NCI-H446 treated with DMSO at 0.1 percent for 48 hours (cell line): Measurements from ENCODE around the gene CARD11.

Experiments used
- DNase-seq: peaks from one replicate; lab custom pipeline; 2025; lab: John Stamatoyannopoulos, UW

Gene CARD11

DNA sequence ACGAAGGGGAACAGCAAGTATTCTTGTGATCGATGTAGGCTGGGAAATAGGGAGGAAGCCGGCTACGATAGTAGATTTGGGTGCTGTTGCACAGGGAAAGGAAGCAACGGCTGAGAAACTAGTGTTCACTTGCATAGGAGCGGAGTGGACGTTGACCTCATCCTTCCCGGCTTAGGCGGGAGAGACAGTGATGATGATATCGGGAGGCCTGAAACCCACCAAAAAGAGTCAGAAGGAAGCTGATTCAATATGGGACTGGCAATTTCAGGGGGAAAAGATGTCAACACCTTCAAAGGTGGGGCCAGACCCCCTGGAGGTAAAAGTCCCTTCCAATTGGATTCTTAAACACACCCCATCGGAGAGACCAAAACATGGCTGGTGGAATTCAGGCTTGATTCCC is 61.3 kb downstream of the CARD11 start:
- no peak for DNase-seq

DNA sequence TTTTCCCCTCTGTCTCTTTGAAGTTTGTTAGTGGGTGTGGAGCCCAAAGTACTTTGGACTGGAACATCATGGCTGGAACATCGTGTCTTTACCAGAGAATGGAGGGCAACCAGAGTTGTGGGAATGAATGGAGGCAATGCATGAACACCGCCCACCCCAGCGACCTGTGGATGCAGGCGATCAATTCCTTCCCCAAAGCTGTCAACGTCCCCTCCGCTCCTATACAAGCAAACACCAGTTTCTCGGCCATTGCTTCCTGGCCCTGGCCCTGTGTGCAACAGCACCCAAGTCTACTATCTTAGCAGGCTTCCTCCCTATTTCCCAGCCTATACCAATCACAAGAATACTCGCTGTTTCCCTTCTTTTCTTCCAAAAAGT is 62.6 kb downstream of the CARD11 start:
- no peak for DNase-seq

DNA sequence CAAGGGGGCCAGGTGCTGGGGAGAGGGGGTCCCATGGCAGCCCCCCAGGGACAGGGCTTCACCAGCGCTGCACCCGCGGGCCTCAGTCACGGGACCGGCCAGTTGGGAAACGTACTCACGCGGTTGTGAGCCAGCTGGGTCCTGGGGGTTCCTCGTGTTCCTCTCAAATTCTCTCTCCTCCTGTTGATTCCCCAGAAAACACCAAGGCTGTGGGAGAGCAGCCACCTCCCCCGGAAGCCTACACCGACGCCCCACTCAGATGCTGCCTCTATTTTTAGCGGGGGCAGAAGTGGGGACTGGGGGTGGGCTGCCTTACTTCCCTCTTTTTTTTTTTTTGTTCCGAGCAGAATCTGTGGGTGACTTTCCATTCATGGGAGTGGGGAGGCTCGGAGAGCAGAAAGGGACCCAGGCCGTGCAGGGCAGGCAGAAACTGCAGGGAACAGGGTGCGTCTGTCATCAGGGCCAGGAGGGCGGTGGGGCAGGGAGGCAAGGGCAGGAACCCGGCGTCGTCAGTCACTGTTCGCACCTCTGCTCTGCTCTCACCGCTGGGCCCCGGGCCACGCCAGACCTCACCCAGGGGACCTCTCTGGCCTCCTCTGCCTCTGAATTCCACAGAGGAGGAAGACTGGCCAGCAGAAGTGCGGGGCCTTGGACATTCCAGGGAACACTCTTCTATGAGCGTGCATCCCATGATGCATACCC is 63.1 kb downstream of the CARD11 start:
- DNase-seq: no peak

DNA sequence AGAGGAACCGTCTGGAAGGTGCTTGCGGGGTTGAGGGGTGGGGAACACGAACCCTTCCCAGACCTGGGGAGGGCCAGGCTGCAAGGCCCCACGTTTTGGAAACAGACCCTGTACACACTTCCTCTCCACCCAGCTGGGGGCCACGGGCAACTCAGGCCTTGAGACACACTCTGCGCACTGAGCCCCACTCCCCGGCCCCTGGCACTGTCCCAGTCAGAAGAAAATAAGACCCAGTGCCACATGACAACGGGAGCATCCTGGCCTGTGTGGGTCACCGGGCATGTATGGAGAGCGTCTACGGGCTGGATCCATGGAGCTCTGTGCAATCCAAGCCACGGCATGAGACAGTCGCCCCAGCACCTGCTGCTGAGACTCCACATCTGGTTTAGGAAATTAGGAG is 63.7 kb downstream of the CARD11 start:
- no peak for DNase-seq

DNA sequence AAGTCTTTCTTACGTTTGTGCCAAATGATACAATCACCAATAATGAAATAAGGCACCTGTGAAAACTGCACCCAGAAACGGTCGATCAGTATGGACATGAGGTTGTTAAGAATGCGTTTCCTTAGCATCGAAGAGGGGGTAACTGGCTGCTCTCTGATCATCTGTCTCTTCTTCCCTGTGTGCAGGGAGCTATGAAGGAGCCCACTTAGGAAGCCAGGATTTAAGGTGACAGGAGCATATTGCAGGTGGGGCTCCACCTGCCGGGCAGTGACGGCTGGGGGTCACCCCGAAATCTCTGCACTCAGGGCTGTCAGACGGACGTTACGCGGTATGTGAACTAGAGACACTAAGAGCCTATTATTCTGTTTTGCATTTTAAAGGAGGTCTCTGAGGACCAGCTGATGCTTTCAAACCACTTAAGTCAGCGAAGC is 64.5 kb downstream of the CARD11 start:
- no peak for DNase-seq

DNA sequence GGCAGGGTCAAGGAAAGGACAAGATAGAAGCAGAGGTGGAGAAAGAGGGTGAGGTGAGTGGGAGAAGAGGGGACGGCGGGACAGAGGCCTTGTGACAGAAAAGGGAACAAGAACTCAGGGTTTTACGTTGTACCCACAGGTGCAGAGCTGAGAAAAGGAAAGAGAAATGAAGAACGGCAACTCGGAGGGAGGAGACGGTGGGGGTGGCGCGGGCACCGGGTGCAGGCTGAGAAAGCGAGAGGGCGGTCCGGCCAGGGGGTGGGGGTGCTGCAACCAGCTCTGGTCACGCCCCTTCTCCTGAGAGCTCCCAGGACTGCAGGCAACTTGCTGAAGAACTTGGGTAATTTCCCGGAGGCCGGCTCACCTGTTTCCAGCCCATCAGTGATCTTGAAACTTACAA is 65.3 kb downstream of the CARD11 start:
- no peak for DNase-seq

DNA sequence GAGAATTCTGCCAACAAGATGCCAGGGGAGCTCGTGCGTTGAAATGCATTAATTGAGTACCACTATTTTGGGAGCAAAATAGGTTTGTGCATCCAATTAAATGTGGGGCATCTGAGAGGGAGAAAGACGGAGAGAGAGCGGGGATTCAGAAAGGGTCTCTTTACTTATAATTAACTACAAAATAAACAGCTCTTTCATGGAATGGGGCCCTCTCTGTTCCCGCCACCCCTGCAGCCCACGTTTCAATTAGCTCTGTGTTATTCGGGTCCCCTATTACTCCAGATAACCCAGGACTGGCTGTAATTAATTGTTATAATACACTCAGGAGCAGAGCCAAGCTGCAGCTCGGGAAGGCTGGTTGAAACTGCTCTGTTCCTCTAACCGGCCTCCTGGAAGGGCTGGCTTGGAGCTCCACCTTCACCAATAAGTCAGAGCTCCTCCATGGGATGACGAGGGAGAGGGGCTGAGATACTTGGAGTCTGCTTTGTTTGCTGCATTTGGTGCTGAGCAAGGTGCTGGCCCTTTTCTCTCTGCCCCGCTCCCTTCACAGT is 67.8 kb downstream of the CARD11 start:
- no peak for DNase-seq

DNA sequence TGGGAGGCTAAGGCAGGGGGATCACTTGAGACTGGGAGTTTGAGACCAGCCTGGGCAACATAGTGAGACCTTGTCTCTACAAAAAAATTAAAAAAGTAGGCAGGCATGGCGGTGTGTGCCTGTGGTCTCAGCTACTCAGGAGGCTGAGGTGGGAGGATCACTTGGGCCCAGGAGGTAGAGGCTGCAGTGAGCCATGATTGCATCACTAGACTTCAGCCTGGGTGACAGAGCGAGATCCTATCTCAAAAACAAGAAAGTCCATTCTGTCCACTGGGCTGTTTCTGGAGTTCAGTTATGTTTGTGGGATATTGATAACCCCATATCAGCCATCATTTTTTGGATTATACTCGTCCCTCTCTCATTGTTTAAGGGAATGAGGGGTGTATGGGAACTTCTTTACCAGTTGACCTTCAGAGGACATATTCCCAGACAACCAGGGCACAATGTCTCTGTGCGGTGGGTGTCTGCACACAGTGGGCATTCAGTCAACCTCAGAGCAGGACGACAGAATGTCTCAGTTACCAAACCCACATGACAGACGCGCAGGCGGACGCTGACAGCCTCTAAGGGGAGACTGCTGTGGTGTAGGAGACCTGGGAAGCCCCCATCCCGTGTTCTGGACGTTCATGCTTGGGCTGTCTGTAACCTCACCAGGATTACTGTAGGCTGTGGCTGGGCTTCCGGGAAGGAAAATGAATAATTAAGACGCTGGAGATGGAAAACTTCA is 69.4 kb downstream of the CARD11 start:
- no peak for DNase-seq

DNA sequence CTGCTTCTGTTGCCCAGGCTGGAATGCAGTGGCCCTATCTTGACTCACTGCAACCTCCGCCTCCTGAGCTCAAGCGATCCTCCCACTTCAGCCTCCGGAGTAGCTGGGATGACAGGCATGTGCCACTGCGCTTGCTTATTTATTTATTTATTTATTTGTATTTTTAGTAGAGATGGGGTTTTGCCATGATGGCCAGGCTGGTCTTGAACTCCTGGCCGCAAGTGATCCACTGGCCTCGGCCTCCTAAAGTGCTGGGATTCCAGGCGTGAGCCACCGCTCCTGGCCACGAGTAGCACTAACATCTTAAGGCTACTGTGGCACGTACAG is 70.9 kb downstream of the CARD11 start:
- DNase-seq: no peak

DNA sequence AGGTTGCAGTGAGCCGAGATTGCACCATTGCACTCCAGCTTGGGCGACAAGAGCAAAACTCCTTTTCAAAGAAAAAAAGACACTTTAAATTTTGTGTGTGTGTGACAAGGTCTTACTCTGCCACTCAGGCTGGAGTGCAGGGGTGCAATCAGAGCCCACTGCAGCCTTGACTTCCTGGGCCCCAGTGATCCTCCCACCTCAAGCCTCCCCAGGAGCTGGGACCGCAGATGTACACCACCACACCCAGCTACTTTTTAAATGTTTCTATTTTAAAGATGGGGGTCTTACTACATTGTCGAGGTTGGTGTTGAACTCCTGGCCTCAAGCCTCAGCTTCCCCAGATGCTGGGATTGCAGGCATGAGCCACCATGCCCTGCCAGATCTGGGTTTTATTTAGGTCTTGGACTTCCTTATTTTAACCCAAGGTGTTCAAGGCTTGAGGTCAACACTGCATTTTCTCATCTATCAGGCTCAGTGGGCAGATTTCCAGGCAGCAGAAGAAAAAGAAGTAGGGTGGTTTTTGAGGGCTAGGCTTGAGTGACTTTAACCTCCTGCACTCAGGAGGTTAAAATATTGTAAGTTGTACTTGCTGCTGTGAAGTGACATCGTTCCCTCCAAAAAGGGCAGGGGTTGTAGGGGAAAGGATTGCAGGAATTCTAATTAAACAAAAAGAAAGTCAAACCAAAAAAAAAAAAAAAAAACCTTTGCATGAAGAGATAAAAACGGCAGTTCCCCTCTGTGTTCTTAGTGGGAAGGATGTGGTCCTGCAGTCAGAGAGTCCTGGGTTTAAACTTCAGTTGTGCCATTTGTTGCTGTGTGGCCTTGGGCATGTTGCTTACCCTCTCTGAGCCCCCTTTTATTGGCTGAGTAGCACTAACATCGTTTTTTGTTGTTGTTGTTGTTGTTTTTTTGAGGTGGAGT is 71.5 kb downstream of the CARD11 start:
- no peak for DNase-seq

DNA sequence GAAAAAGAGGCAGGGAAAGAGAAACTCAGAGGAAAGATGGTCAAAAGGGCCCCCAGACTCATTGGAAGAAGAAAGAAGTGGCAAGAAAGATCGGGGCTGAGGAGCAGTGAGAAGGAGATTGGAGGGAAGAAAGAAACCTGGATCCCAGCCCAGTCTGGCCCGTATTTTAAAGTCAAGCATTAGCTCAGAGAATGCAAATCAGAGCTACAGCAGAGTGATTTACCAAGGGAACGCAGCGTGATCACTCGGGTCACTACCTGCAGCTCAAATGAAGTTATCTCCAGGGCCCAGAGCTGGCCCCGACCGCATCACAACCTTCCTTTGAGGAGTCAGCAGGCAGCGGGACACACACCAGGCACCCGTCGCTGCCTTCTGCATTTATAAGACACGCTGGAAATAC is 72.8 kb downstream of the CARD11 start:
- DNase-seq: no peak

DNA sequence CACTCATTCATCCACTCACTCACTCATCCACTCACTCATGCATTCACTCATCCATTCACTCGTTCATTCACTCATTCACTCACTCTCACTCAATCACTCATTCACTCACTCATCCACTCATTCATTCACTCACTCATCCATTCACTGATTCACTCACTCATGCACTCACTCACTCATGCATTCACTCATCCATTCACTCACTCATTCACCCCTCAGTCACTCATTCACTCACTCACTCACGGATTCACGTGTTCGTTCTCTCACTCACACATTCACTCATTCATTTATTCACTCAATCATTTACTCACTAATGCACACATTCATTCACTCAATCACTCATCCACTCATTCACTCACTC is 73.4 kb downstream of the CARD11 start:
- DNase-seq: no peak

DNA sequence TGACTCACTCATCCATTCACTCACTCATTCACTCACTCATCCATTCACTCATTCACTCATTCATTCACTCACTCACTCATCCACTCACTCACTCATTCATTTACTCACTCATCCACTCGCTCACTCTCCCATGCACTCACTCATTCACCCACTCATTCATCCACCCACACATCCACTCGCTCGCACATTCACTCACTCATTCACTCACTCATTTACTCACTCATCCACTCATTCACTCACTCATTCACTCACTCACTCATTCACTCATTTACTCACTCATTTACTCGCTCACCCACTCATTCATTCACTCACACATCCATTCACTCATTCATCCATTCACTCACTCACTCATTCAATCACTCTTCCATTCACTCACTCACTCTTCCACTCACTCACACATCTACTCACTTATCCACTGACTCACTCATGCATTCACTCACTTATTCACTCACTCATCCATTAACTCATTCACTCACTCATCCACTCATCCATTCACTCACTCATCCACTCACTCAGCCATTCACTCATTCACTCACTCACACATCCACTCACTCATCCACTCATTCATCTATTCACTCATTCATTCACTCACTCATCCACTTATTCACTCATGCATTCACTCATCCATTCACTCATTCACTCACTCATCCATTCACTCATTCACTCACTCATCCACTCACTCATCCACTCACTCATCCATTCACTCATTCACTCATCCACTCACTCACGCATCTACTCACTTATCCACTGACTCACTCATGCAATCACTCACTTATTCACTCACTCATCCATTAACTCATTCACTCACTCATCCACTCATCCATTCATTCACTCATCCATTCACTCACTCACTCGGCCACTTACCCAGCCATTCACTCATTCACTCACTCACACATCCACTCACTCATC is 74.0 kb downstream of the CARD11 start:
- no peak for DNase-seq

DNA sequence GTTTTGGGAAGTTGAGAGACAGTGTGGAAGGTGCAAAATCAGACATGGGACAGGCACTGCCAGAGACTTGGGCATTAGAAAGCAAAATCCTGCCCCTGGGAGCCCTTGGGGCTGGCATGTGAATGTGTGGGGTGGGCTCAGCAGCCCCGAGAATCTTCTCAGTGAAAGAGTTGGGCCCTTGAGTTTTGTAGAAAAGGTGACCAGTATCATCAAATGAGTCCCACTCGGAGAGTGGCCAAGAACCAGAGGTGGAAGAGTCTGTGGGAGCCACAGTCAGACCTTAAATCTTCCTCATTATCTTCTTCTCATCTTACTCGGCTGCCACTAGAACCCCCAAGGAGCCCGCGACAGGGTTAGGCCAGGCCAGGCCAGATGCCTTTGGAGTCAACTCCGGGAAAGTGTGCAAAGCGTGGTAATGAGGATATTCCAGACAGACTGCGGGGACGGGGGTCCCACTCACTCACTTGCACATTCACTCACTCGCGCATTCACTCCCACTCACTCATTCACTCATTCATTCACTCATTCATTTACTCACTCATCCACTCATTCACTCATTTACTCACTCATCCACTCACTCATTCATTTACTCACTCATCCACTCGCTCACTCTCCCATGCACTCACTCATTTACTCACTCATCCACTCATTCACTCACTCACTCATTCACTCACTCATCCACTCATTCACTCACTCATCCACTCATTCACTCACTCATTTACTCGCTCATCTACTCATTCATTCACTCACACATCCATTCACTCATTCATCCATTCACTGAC is 74.9 kb downstream of the CARD11 start:
- no peak for DNase-seq

DNA sequence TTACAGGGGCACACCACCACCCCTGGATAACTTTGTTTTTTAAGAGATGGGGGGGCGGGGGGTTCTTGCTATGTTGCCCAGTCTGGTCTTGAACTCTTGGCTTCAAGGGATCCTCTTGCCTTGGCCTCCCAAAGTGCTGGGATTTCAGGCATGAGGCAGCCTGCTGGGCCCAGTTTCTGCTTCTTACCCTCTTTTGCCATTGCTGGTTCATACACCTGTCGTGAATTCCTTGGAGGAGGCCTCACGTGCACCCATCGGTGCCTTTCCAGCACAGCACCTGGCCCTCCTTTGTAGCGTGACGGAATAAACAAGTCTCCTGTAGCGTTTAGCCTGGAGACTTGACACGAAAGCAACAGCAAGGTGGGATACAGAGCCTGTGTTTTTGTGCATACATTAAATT is 75.5 kb downstream of the CARD11 start:
- no peak for DNase-seq

DNA sequence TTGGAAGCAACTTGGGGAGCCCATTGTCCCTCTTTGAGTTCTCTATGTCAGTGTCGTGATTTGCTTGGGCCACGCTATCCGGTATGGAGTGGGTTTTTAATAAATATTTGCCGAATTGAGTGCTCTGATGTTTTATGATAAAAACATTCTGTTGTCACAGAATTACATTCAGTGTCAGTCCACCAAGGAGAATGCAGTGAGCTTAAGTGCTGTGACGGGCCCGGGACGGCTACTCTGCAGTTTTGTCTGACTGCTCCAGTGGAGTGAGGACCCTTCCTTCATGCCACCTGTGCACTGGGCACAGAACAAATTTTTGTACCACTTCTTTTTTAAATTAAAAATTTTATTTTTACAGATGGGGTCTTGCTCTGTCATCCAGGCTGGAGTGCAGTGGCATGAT is 76.0 kb downstream of the CARD11 start:
- no peak for DNase-seq

DNA sequence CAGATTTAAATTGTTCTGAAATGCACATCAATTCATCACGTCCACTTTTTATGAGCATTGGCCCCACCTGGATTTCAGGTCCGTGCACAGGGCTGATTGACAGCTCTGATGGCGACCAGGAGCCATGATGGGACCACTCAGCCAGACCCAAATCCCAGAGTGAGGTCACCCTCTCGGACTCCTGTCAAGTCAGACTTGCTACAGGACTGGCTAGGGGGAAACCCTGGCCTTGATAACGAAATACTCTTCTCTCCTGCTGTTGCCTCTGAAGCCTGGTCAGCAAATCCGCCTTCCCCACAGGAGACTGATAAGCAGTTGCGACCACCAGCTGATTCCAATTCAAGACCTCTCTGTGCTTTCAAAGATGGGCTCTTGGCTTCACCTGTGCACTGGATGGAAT is 76.4 kb downstream of the CARD11 start:
- DNase-seq: no peak

DNA sequence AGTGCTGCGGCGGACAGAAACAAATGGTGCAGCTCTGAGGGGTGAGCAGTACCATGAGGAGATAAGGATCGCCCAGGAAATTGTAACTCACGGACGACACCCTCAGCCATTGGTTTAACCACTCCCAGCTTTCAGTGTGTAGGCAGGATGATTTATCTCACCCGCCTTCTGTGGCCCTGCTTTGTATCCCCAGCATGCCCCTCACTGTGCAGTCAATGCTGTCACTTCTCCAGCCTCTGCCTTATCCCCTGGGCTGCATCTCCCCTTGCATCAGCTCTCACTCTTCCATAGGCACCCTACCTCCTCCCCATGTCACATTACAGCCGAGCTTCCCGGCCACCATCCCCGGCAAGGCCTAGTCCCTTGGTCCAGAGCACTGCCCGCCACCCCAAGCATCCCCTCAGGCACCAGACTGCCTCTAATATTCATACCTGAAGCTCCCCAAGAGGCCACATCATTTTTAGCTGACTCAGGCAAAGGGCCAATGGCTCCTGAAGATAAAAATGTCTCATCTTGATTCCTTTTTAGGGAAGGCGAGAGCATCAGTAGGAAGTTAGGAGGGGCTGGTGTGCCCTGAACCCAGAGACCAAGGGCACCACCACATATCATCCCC is 77.1 kb downstream of the CARD11 start:
- DNase-seq: no peak

DNA sequence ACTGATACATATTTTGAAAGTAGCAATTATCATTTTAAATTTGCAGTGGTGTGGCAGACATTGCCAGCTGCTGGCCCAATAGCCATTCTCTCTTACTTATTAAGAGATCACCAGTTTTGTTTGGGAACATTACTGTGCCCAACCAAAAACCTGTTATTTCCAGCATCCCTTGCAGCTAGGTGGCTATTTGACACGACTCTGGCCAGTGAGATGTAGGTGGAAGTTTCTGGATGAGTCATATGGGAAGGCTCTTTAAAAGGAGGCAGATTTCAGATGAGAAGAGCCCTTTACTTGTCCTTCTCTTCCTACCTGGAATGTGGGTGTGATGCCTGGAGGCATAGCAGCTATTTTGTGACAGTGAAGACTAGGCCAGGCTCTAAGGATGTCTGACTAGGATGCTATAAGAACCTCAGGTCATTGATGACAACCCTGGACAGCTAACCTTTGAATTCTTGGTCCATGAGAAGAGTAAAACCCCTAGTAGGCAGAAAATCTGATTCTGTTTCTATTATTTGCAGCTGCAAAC is 77.9 kb downstream of the CARD11 start:
- no peak for DNase-seq

DNA sequence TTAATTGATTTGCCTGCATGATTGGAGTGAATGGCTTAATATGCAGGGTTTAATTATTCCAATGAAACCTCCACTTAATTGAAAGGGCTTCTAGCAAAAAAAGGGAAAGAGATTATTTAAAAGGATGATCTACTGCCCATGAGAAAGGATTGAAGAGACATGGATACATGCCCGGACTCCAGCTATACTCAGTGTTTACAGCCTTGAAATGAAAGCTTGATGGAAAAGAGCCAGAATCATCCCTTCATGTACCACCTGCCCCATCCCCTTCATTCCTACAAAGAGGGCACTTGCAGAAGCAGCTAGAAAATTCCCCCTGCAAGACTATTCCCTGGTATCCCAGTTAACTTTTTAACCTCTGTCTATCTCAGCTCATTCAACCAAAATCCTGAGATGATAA is 78.4 kb downstream of the CARD11 start:
- no peak for DNase-seq
